Mesothelial cell of epicardium (in vitro differentiated cells): ENCODE results near the gene PTX4. TPM values are rescaled to one million over a fixed set of nuclear protein-coding genes. Genes with fewer than 3 reads are reported as not detected.
A peak's percentile ranks its signal among the peaks of the same experiment; 100 is the strongest.
"Not testable (repeated sequence)": the region's sequence is repeated elsewhere in the genome, so short reads cannot be mapped to it uniquely, and the experiment has no call there.

Source experiments
- DNase-seq, 2 experiments: peaks; one replicate each; pipeline ENCODE4 v3.0.0; 2021; ENCODE audit warnings: low spot score in 2 of 2; ENCODE audit not compliant: unreplicated experiment in 2 of 2
- H3K27ac Mint-ChIP-seq: 2 replicates; pipeline ENCODE4 v1.8.0; 2021; ENCODE audit warnings: mixed read lengths
- H3K27me3 Mint-ChIP-seq: 2 replicates; pipeline ENCODE4 v1.8.0; 2021; ENCODE audit warnings: low read depth, mixed read lengths
- H3K36me3 Mint-ChIP-seq: 2 replicates; pipeline ENCODE4 v1.8.0; 2021; ENCODE audit warnings: mixed read lengths
- H3K4me1 Mint-ChIP-seq: 2 replicates; pipeline ENCODE4 v1.8.0; 2021; ENCODE audit warnings: mixed read lengths
- H3K4me3 Mint-ChIP-seq: 2 replicates; pipeline ENCODE4 v1.8.0; 2021; ENCODE audit warnings: mild to moderate bottlenecking, moderate library complexity, mixed read lengths
- H3K9me3 Mint-ChIP-seq: 2 replicates; pipeline ENCODE4 v1.8.0; 2021; ENCODE audit warnings: mixed read lengths
- CTCF ChIP-seq: fragments of 200-600 bp; sonication (generic); IDR thresholded peaks from one replicate; pipeline ENCODE4 v1.5.0; 2021; ENCODE audit warnings: antibody characterized with exemption; ENCODE audit not compliant: unreplicated experiment
- total RNA-seq: library from RNA; stranded (reverse); gene quantifications from 3 replicates; pipeline ENCODE4 v1.2.1, GENCODE V29; 2021

The PTX4 gene
- total RNA-seq, 1 donor from 2014 or later = not detected

GRCh38 chr16:1471569-1472194, 17.1 kb downstream of the PTX4 start:
- Mint-ChIP-seq H3K27me3 (no peaks in the 10 kb centered on the region), H3K4me1 (peaks cover 19% of the 10 kb centered on the region), H3K4me3 (no peak overlapping the region), H3K9me3 (no peaks in the 10 kb centered on the region), H3K36me3 (no peaks in the 10 kb centered on the region), H3K27ac (no peak overlapping the region)
- DNase-seq = no peak
- TF ChIP-seq CTCF = no peak

GRCh38 chr16:1470481-1471251, 18.1 kb downstream of the PTX4 start:
- H3K27ac Mint-ChIP-seq = no peak overlapping the region
- H3K27me3 Mint-ChIP-seq = no peaks in the 10 kb centered on the region
- H3K36me3 Mint-ChIP-seq = no peaks in the 10 kb centered on the region
- no peak overlapping the region for H3K4me3 Mint-ChIP-seq
- DNase-seq = no peak
- H3K9me3 Mint-ChIP-seq = no peaks in the 10 kb centered on the region
- H3K4me1 Mint-ChIP-seq = peaks cover 16% of the 10 kb centered on the region
- TF ChIP-seq CTCF = no peak

DNA sequence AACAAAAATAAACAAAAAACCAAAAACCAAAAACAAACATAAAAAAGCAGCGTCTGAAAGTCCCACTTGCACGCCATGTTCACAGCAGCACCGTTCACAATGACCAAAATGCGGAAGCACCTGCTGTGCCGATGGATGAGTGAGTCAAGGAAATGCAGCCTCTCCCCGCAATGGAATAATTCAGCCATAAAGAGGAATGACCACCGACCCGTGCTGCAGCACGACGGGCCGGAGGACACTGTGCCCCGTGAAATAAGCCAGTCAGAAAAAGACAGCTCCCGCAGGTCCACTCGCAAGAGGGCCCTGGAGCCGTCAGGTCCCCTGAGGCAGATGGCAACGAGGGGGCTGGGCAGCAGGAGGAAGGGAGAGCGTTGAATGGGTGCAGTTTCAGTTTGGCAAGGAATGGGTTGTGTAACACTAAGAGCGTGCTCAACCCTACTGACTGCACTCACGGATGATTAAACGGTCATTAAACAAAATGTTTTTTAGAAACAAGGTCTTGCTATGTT, 19.0 kb downstream of the PTX4 start:
- DNase-seq = no peak
- Mint-ChIP-seq H3K9me3 (no peaks in the 10 kb centered on the region), H3K27ac (no peak overlapping the region), H3K27me3 (no peaks in the 10 kb centered on the region), H3K36me3 (no peaks in the 10 kb centered on the region), H3K4me1 (peaks cover 12% of the 10 kb centered on the region), H3K4me3 (no peak overlapping the region)
- no peak for TF ChIP-seq CTCF

DNA sequence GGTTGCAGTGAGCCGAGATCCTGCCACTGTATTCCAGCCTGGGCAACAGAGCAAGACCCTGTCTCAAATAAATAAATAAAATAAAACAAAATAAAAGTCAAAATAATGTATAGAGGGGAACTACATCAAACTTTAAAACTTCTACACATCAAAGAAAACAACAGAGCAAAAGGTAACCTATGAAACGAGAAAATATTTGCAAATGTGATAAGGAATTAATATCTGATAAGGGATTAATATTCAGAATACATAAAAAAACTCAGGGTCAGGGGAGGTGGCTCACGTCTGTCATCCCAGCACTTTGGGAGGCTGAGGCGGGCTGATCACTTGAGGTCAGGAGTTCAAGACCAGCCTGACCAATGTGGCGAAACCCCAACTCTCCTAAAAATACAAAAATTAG, 19.6 kb downstream of the PTX4 start:
- H3K27me3 Mint-ChIP-seq, H3K27ac Mint-ChIP-seq, DNase-seq, H3K36me3 Mint-ChIP-seq, H3K9me3 Mint-ChIP-seq, H3K4me3 Mint-ChIP-seq: not testable (repeated sequence)
- H3K4me1 Mint-ChIP-seq = peaks cover 10% of the 10 kb centered on the region

GRCh38 chr16:1468426-1468810, 20.3 kb downstream of the PTX4 start:
- Mint-ChIP-seq H3K4me1 (peaks cover 7% of the 10 kb centered on the region), H3K9me3 (no peaks in the 10 kb centered on the region), H3K27ac (no peak overlapping the region), H3K36me3 (no peaks in the 10 kb centered on the region), H3K27me3 (no peaks in the 10 kb centered on the region), H3K4me3 (no peak overlapping the region)
- TF ChIP-seq CTCF = no peak
- no peak for DNase-seq

DNA sequence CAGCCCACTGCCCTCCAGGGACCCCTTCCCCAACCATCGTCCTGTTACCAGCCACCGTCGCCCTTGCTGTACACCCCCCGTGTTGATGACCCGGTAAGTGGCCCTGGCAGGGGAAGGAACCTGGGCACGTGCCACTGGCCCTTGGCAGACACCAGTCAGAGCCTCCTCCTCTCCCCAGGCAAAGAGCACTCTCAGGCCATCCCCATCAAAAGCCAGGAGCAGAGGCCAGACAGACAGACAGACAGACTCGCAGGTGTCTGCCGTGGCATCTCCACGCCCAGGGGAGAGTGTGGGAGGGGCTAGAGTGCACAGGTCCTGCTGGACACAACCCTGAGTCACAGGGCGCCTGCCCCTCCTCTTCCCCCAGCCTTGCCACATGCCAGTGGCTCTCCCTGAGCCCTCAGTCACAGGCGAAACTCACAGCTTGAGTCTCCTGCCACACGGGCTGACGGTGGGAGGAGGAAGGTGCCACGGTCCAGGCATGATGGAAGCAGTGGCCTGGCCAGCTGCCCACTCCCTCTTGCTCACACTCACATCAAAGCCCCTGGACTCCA, 21.7 kb downstream of the PTX4 start:
- no peak for DNase-seq
- Mint-ChIP-seq H3K27ac (peak overlapping the region; percentile 59), H3K27me3 (no peaks in the 10 kb centered on the region), H3K4me1 (peaks cover 3% of the 10 kb centered on the region), H3K9me3 (no peaks in the 10 kb centered on the region), H3K36me3 (no peaks in the 10 kb centered on the region), H3K4me3 (no peak overlapping the region)
- TF ChIP-seq CTCF = no peak
